Colon (tissue), 2 donors: ENCODE results near the gene LRRC59.
"Not testable (repeated sequence)": the region's sequence is repeated elsewhere in the genome, so short reads cannot be mapped to it uniquely, and the experiment has no call there.

Source experiments
- FAIRE-seq: peaks from 2 replicates; lab custom pipeline; 2012; peaks lifted over from hg19 to GRCh38; lab: Jason Lieb, UNC
- donor health status: control.
- donor health status: control.

The LRRC59 gene

DNA sequence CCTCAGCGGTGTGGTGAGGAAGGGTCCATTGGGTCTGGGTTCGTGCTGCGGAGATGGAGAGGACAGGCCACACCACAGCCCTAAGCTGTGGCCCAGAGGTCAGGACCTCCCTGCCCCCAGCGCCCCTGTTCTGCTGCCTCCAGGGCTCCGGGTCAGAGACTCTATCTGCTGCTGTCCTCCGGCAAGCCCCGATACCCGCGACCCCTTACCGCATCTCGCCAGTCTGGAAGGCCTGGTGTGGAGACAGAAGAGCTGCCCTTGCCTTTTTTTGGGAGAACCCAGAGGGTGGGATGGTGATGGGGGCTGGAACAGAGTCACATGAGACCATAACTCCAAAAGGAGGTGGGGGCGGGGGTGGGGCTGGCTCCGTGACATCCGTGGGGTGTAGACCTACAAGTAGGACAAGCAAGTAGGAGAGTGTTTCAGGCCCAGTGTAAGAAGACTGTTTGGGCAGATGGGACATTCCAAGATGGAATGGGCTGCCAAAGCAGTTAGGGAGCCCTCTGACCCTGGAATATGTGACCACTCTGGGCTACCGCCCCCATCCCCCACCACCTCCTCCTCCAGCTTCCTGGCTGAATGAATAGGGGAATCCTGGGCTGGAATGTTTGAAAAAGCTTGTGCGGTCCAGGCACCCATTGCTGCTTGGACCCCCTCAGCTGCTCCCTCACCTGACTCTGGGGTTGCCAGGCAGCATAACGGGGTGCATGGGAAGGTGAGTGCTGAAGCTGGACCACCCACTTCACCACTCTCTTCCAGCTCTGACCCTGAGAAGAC, 50.0 kb downstream of the LRRC59 start:
- no peak for FAIRE-seq

DNA sequence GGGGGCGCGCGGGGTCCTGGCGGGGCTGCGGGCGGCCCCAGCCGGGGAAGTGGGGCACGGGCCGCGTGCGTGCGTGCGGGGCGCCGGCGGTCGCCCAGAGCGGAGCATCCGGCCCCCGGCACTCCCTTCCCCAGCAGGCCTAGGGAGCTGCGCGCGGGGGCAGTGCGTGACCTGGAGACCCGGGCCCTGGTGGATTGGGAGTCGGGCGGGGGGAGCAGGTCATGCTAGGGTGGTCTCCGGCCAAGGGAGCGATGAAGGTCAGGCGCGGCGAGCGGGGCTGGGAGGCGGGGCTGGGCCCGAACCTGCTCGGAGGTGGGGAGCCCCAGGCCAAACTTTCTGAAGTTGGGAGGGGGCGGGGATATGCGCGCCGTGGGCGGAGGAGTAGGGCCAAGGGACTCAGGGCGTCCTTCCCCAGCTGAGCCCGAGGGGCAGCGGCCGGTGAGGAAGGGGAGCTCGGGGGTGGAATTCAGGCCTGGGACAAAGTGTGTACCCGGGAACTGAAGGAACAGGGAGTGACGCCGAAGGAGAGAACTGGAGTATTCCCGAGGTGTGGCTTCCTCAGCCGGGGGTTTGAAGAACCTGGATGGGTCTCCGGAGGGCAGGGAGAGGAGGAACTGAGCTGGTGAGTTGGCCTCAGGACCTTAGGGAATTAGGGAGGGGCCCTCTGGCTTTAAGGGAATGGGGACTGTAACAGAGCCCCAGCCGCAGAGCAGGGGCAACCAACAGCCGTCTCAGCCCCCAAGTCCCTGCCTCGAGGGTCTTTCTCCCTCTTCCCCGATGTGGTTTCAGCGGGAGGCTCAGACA, 50.8 kb downstream of the LRRC59 start:
- no peak for FAIRE-seq

DNA sequence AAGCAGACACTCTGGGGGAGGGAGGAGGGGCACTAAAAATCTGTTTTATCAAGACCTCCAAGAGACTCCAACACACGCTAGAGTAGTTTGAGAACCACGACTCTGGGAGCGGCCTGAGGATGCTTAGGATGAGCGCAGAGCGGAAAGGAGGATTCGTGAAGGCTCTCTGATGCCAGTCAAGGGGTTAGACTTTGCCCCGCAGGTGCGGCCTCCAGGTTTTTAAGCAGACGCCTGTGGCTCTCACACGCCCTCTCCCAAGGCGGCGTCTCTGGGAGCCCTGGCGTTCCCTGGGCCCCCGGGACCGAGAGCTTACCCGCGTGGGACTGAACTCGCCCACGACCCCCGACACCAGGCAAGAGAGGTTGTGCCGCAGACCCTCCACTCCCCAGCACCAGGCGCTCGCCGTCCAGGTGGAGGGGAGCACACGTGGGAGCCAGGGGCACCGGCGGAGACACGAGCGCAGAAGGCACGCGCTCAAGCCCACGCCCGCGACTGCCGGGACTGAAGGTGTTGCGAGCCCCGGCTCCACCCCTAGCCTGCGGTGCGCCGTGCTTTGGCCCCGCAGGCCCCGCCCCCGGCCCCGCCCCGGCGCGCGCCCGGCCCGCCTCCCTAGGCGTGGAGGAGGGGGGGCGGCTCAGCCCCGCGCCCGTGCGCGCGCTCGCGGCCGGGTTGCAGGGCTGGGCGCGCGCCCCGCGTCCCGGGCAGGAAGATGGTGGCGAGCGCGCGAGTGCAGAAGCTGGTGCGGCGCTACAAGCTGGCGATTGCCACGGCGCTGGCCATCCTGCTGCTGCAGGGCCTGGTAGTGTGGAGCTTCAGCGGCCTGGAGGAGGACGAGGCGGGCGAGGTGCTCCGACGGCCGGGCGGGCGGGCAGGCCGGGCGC, 51.7 kb downstream of the LRRC59 start, which contains the start of gene XYLT2:
TSS of gene XYLT2 (plus strand) at position 695 of the 881 bp plus-strand sequence. CDS start at position 710, 15 bp downstream.
- FAIRE-seq, result no peak

DNA sequence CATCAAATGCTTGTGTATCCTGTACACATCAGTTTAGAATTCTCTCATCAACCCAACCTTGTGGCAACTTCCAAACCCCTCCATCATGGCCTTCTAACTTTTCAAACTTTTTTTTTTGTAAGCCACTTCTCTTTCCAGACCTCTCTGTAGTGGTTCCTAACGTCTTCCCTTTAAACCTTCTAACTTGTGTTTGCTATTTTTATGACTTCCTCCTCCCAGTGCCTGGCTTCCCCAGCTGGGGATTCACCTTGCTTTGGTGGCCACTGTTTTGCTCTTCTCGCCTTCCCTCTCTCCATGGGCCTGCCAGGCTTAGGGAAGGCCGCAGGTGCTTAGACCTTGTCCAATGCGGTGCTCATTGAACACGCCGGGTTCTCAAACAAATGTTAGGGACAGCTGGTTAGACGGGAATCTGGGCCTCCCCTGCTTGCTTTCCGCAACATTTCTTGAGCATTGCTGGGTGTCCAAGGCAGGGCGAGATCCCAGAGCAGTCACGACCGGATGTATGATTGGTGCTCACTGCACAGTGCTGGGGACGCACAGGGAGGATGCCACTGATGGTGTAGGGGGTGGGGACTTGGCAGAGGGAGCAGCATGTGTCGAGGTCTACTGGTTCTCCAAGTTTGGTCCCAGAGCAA, 52.5 kb downstream of the LRRC59 start:
- no peak for FAIRE-seq

- FAIRE-seq, result no peak
Observed at GRCh38 chr17:50339381-50339780, 57.9 kb downstream of the LRRC59 start.

GRCh38 chr17:50338645-50339044, 58.7 kb downstream of the LRRC59 start:
- no peak for FAIRE-seq

- no peak for FAIRE-seq
Observed at GRCh38 chr17:50337956-50338355, 59.4 kb downstream of the LRRC59 start.

- not testable (repeated sequence) for FAIRE-seq
Observed at GRCh38 chr17:50333291-50334057, 63.8 kb downstream of the LRRC59 start.

DNA sequence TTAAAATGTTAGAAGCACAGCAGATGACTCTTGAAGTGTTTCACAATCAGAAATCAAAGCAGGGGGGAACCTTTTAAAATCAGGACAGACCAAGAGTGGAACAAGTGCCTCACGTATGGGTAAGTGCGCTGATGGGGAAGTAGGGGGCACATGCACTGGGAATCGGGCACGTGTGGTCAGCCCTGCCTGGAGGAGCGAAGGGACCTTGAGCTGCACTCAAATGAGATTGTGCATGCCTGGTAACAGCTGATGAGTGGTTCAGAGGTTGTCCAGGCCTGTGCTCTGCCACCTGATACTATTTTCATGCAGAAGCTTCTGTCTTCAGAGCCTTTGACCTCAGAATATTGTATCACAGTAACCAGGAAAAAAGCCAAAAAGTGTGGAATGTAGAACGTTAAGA, 65.1 kb downstream of the LRRC59 start:
- no peak for FAIRE-seq
